Measurements from ENCODE around the gene CFAP58.

Gene CFAP58

GRCh38 chr10:104326991-104327610, 26.5 kb upstream of the CFAP58 start:
- TF ChIP-seq CTCF (IDR thresholded peaks at IDR 0.05; ENCODE audit: low read depth, low read length) = no peak
- no peak for DNase-seq (ENCODE audit: low read depth in 2 of 2)
- peak overlapping the region; percentile 5 to 55 for H3K4me3 ChIP-seq (replicated peaks in 1 of 2; ENCODE audit: low read depth in 2 of 2, low read length in 2 of 2)

- peak; percentile 36 for TF ChIP-seq CTCF (IDR thresholded peaks at IDR 0.05; ENCODE audit: low read depth, low read length)
- peak overlapping the region; percentile 16 to 55 for H3K4me3 ChIP-seq (replicated peaks in 1 of 2; ENCODE audit: low read depth in 2 of 2, low read length in 2 of 2)
- peak; percentile 80 to 86 for DNase-seq (ENCODE audit: low read depth in 2 of 2)
Measured at GRCh38 chr10:104327745-104328645, 25.6 kb upstream of the CFAP58 start.

GRCh38 chr10:104328646-104328895, 25.1 kb upstream of the CFAP58 start:
- no peak for TF ChIP-seq CTCF (IDR thresholded peaks at IDR 0.05; ENCODE audit: low read depth, low read length)
- H3K4me3 ChIP-seq (replicated peaks in 1 of 2; ENCODE audit: low read depth in 2 of 2, low read length in 2 of 2) = peak overlapping the region; percentile 16 to 55
- no peak for DNase-seq (ENCODE audit: low read depth in 2 of 2)

GRCh38 chr10:104328896-104329710, 24.5 kb upstream of the CFAP58 start:
- DNase-seq (ENCODE audit: low read depth in 2 of 2) = peak; percentile 94 to 98
- H3K4me3 ChIP-seq (replicated peaks in 1 of 2; ENCODE audit: low read depth in 2 of 2, low read length in 2 of 2) = peak overlapping the region; percentile 16 to 55
- TF ChIP-seq CTCF (IDR thresholded peaks at IDR 0.05; ENCODE audit: low read depth, low read length) = no peak

- peak; percentile 74 to 94 for DNase-seq (ENCODE audit: low read depth in 2 of 2)
- H3K4me3 ChIP-seq (replicated peaks in 1 of 2; ENCODE audit: low read depth in 2 of 2, low read length in 2 of 2) = peak overlapping the region in 1 of 2 donors; percentile 8
- no peak for TF ChIP-seq CTCF (IDR thresholded peaks at IDR 0.05; ENCODE audit: low read depth, low read length)
Measured at GRCh38 chr10:104329735-104330134, 23.9 kb upstream of the CFAP58 start.

GRCh38 chr10:104330168-104331110, 23.2 kb upstream of the CFAP58 start:
- H3K4me3 ChIP-seq (replicated peaks in 1 of 2; ENCODE audit: low read depth in 2 of 2, low read length in 2 of 2) = peak overlapping the region in 1 of 2 donors; percentile 25
- TF ChIP-seq CTCF (IDR thresholded peaks at IDR 0.05; ENCODE audit: low read depth, low read length) = no peak
- peak; percentile 87 to 94 for DNase-seq (ENCODE audit: low read depth in 2 of 2)

Data from cardiac fibroblast (primary cell).